Measurements from ENCODE around the gene APMAP. TPM values are rescaled to one million over a fixed set of nuclear protein-coding genes. Genes with fewer than 3 reads are reported as not detected.

The APMAP gene
- total RNA-seq, 120 experiments from 2014 or later, result 43.1 to 113 (median 90.4) TPM

Other genes starting within 250 kb of the APMAP start
- gene CST7, start 43.5 kb downstream of the APMAP start, total RNA-seq, result 1 to 10 TPM in 38 of 120 experiments, under 1 TPM in 28, not detected in 54; 0.41 to 9.7 (median 1.1) TPM
- gene ACSS1, start 65.4 kb upstream of the APMAP start, total RNA-seq, result 100 to 1,000 TPM in 2 of 120 experiments, 10 to 100 TPM in 118; 18.5 to 154 (median 56.4) TPM
- 10 to 100 TPM in 2 of 120 experiments, 1 to 10 TPM in 118; 1.2 to 12.1 (median 4.6) TPM for gene VSX1, start 89.4 kb upstream of the APMAP start, total RNA-seq
- gene ENTPD6, start 203.0 kb upstream of the APMAP start, total RNA-seq, result 100 to 1,000 TPM in 117 of 120 experiments, 10 to 100 TPM in 3; 90.8 to 200 (median 142) TPM

All from dorsolateral prefrontal cortex (tissue), 118 donors.